ENCODE results near the gene RBMX2. TPM values are rescaled to one million over a fixed set of nuclear protein-coding genes. Genes with fewer than 3 reads are reported as not detected.

The RBMX2 gene
- total RNA-seq, 1 experiment from 2014 or later, result 16.5 TPM

- DNase-seq (ENCODE audit: low spot score), result no peak
Observed at GRCh38 chrX:130444641-130445336, 43.0 kb downstream of the RBMX2 start.

GRCh38 chrX:130446974-130447373 is 45.2 kb downstream of the RBMX2 start:
- no peak for DNase-seq (ENCODE audit: low spot score)

Other genes with a start within 250 kb of the RBMX2 start
- 28.4 and 39.7 TPM in 2 replicates for gene AIFM1, start 236.1 kb upstream of the RBMX2 start, total RNA-seq (2014; rRNA removed; shearing (Covaris generic))
- not detected in 2 replicates for gene RAB33A, start 230.0 kb upstream of the RBMX2 start, total RNA-seq (2014; rRNA removed; shearing (Covaris generic))
- gene ZNF280C, start 133.1 kb upstream of the RBMX2 start, total RNA-seq (2014; rRNA removed; shearing (Covaris generic)), result 0.99 and 1.0 TPM in 2 replicates
- gene SLC25A14, start 62.1 kb upstream of the RBMX2 start, total RNA-seq (2014; rRNA removed; shearing (Covaris generic)), result 9.0 and 9.3 TPM in 2 replicates
- gene GPR119, start 16.3 kb upstream of the RBMX2 start, total RNA-seq (2014; rRNA removed; shearing (Covaris generic)), result not detected in 2 replicates